Stimulated activated CD8-positive, alpha-beta memory T cell treated with anti-CD3 and anti-CD28 coated beads, Interleukin-7, amount 100 ng/mL, for 1 hour (primary cell): ENCODE results near the gene RPUSD2.

Source experiments
- DNase-seq, 2 donors: peaks; one replicate each; pipeline ENCODE4 v3.0.0-alpha.2; 2020; ENCODE audit warnings: low read depth in 2 of 2

Gene RPUSD2

GRCh38 chr15:40569129-40569953, at the start of gene RPUSD2:
Gene RPUSD2 (plus strand): TSS chr15:40569299. CDS start chr15:40569338, 39 bp downstream.
- peak; percentile 82 to 85 for DNase-seq

GRCh38 chr15:40523611-40524010, 45.5 kb upstream of the RPUSD2 start:
- no peak for DNase-seq

- DNase-seq = no peak
Measured at GRCh38 chr15:40525855-40526254, 43.2 kb upstream of the RPUSD2 start.

GRCh38 chr15:40528801-40529200, 40.3 kb upstream of the RPUSD2 start:
- no peak for DNase-seq

- no peak for DNase-seq
Measured at GRCh38 chr15:40533763-40534364, 35.2 kb upstream of the RPUSD2 start.

- DNase-seq = no peak
Measured at GRCh38 chr15:40534371-40534770, 34.7 kb upstream of the RPUSD2 start.

- DNase-seq = no peak
Measured at GRCh38 chr15:40536501-40536900, 32.6 kb upstream of the RPUSD2 start.

- no peak for DNase-seq
Measured at GRCh38 chr15:40538976-40539375, 30.1 kb upstream of the RPUSD2 start.

GRCh38 chr15:40543082-40543481, 26.0 kb upstream of the RPUSD2 start:
- DNase-seq = no peak

GRCh38 chr15:40543631-40544294, 25.3 kb upstream of the RPUSD2 start:
- DNase-seq = no peak

GRCh38 chr15:40545457-40545856, 23.6 kb upstream of the RPUSD2 start:
- no peak for DNase-seq

GRCh38 chr15:40548610-40549009, 20.5 kb upstream of the RPUSD2 start:
- no peak for DNase-seq

GRCh38 chr15:40549894-40550293, 19.2 kb upstream of the RPUSD2 start:
- no peak for DNase-seq

- DNase-seq = no peak
Measured at GRCh38 chr15:40550341-40551037, 18.6 kb upstream of the RPUSD2 start.

- DNase-seq = no peak
Measured at GRCh38 chr15:40554161-40554525, 15.0 kb upstream of the RPUSD2 start.

- no peak for DNase-seq
Measured at GRCh38 chr15:40555876-40556275, 13.2 kb upstream of the RPUSD2 start.

GRCh38 chr15:40558952-40559742, 10.0 kb upstream of the RPUSD2 start:
- no peak for DNase-seq

GRCh38 chr15:40562691-40563090, 6.4 kb upstream of the RPUSD2 start:
- no peak for DNase-seq

- DNase-seq = no peak
Measured at GRCh38 chr15:40563426-40563825, 5.7 kb upstream of the RPUSD2 start.

GRCh38 chr15:40564591-40565332, 4.3 kb upstream of the RPUSD2 start, which contains the start of gene CCDC32:
Gene CCDC32 (minus strand): TSS chr15:40565042. CDS start chr15:40563015, 2,027 bp downstream.
- DNase-seq = peak; percentile 86
